ENCODE measurements around the gene SND1.

Gene SND1

GRCh38 chr7:127816354-127817190 is 164.6 kb downstream of the SND1 start:
- no peak overlapping the region for H3K4me3 ChIP-seq (ENCODE audit: low read length)
- no peak for TF ChIP-seq CTCF (conservative IDR thresholded peaks at IDR 0.05; ENCODE audit: low read length)
- no peak for DNase-seq (ENCODE audit: low read depth)

GRCh38 chr7:127817466-127817865 is 165.5 kb downstream of the SND1 start:
- H3K4me3 ChIP-seq (ENCODE audit: low read length) = no peak overlapping the region
- no peak for TF ChIP-seq CTCF (conservative IDR thresholded peaks at IDR 0.05; ENCODE audit: low read length)
- DNase-seq (ENCODE audit: low read depth) = peak; percentile 65

- no peak for DNase-seq (ENCODE audit: low read depth)
- TF ChIP-seq CTCF (conservative IDR thresholded peaks at IDR 0.05; ENCODE audit: low read length) = no peak
These were observed 166.3 kb downstream of the SND1 start for GRCh38 chr7:127818306-127818705.

GRCh38 chr7:127819975-127820731 is 168.2 kb downstream of the SND1 start:
- TF ChIP-seq CTCF (conservative IDR thresholded peaks at IDR 0.05; ENCODE audit: low read length) = no peak
- peak; percentile 43 for DNase-seq (ENCODE audit: low read depth)
- no peak overlapping the region for H3K4me3 ChIP-seq (ENCODE audit: low read length)

More at GRCh38 chr7:127818306-127818705, 166.3 kb downstream of the SND1 start:
- no peak overlapping the region for H3K4me3 ChIP-seq (ENCODE audit: low read length)

DNA sequence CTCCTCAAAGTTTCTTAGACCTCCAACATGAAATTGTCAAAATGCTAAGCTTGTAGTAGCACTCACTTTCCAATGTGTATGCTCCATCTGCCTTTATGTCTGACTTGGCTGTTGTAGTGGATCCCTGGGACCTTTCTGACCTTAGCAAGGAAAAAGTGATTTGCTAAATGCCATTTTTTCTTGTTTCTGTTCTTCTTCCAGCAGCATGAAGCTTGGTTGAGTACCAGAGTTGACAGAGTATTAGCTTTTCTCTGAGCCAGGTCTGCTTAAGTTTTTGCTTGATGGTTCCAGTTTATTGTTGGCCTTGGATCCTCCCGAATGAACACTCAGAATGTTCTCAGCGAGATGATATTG is 168.7 kb downstream of the SND1 start:
- no peak for TF ChIP-seq CTCF (conservative IDR thresholded peaks at IDR 0.05; ENCODE audit: low read length)
- no peak for DNase-seq (ENCODE audit: low read depth)
- no peak overlapping the region for H3K4me3 ChIP-seq (ENCODE audit: low read length)

- TF ChIP-seq CTCF (conservative IDR thresholded peaks at IDR 0.05; ENCODE audit: low read length) = no peak
- no peak for DNase-seq (ENCODE audit: low read depth)
- H3K4me3 ChIP-seq (ENCODE audit: low read length) = no peak overlapping the region
These were observed 169.2 kb downstream of the SND1 start for GRCh38 chr7:127821146-127821545.
